A673 (cell line): ENCODE measurements around the gene C16orf86. TPM values are rescaled to one million over a fixed set of nuclear protein-coding genes. Genes with fewer than 3 reads are reported as not detected.

ENCODE experiments used
- BruUV-seq: library from RNA; stranded (reverse); fragments of 400-500 nt; replicated peaks from 2 replicates; lab custom pipeline; 2021; lab: Mats Ljungman, UMichigan
- CTCF ChIA-PET: fragments of 300-600 bp; sonication (Branson Sonifier 250); formaldehyde crosslinking; loops from one replicate; lab custom pipeline; 2022; ENCODE audit warnings: antibody characterized with exemption; lab: Charles Lee
- POLR2A ChIA-PET: fragments of 300-600 bp; sonication (Branson Sonifier 250); formaldehyde crosslinking; loops from one replicate; lab custom pipeline; 2022; ENCODE audit warnings: antibody characterized with exemption; ENCODE audit not compliant: low non-redundant PET; lab: Charles Lee
- DNase-seq: peaks from one replicate; pipeline ENCODE4 v3.0.0-alpha.2; 2015; ENCODE audit warnings: low spot score
- H3K27ac ChIP-seq: fragments of 200-600 bp; sonication (generic); 2 replicates; pipeline ENCODE4 v1.5.1; 2016; ENCODE audit warnings: mixed run types, low read depth, mild to moderate bottlenecking, mixed read lengths, antibody characterized with exemption, low read length; ENCODE audit not compliant: poor library complexity, severe bottlenecking
- H3K27me3 ChIP-seq: fragments of 200-600 bp; sonication (generic); replicated peaks from 2 replicates; pipeline ENCODE4 v1.6.1; 2017; ENCODE audit warnings: mixed run types, low read depth, mild to moderate bottlenecking, mixed read lengths, antibody characterized with exemption, low read length; ENCODE audit not compliant: insufficient read depth, poor library complexity
- H3K36me3 ChIP-seq: fragments of 200-600 bp; sonication (generic); 2 replicates; pipeline ENCODE4 v1.6.1; 2016; ENCODE audit warnings: mixed run types, mild to moderate bottlenecking, mixed read lengths, antibody characterized with exemption, low read length; ENCODE audit not compliant: insufficient read depth, poor library complexity, severe bottlenecking
- H3K4me1 ChIP-seq: fragments of 200-600 bp; sonication (generic); 2 replicates; pipeline ENCODE4 v1.6.1; 2017; ENCODE audit warnings: mixed run types, mild to moderate bottlenecking, mixed read lengths, antibody characterized with exemption, low read length; ENCODE audit not compliant: insufficient read depth, poor library complexity, severe bottlenecking
- H3K4me3 ChIP-seq: fragments of 200-600 bp; sonication (generic); 2 replicates; pipeline ENCODE4 v1.5.1; 2016; ENCODE audit warnings: low read depth, mixed run types, mild to moderate bottlenecking, mixed read lengths, low read length; ENCODE audit not compliant: poor library complexity, severe bottlenecking
- H3K9me3 ChIP-seq: fragments of 200-600 bp; sonication (generic); 2 replicates; pipeline ENCODE4 v1.6.1; 2016; ENCODE audit warnings: mixed run types, low read depth, mild to moderate bottlenecking, mixed read lengths, antibody characterized with exemption, low read length; ENCODE audit not compliant: poor library complexity, severe bottlenecking
- EZH2 ChIP-seq: fragments of 200-600 bp; sonication (generic); IDR thresholded peaks from 2 replicates; pipeline ENCODE4 v1.6.1; 2017; ENCODE audit warnings: borderline replicate concordance, low read depth, mild to moderate bottlenecking, mixed read lengths, antibody characterized with exemption, low read length; ENCODE audit not compliant: poor library complexity, severe bottlenecking
- intact Hi-C: fragments of 100-400 bp; cut with micrococcal nuclease; formaldehyde crosslinking; loops from one replicate; pipeline ENCODE4 v1.10.0; 2022; ENCODE audit not compliant: unreplicated experiment
- total RNA-seq: library from RNA; stranded (reverse); gene quantifications from 2 replicates; pipeline ENCODE4 v1.2.3, GENCODE V29; 2021
- TF ChIP-seq, protein P1 (sequence below): fragments of 300-800, 200-600 bp; sonication (generic); conservative IDR thresholded peaks from 2 replicates; pipeline ENCODE4 v1.5.1; 2017; ENCODE audit warnings: low read depth, mild to moderate bottlenecking, antibody characterized with exemption, low read length, moderate library complexity, mixed read lengths

C16orf86 gene
- total RNA-seq, 1 experiment from 2014 or later: not detected

DNA sequence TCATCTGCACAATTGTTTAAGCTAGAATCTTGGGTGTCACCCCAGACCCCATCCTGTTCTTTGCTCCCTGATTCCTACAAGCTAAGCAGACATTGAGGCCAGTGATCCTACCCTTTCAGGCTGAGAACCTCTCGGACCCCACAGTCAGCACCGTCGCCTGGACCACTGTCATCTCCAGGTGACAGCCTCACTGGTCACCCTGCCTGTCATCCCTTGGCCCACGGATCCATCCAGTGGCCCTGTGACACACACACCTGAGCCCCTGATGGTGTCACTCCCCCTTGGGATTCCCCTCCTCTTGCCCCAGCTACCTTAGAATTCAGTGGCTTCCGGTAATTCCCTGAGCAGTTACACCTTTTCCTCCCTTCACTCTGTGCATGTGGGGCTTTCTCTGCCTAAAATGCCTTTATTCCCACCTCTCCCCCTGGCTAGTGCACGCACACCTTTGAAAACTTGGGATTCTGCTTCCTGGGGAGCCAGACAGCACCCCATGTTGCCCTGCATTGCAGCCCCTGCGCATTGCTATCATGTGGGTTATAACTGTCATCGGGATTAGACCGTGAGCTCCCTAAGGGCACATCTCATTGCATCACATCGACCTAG is 3.0 kb downstream of the C16orf86 start:
- no peaks in the 10 kb centered on the region for H3K36me3 ChIP-seq
- BruUV-seq: no TSS peak
- no peak for TF ChIP-seq EZH2
- TF ChIP-seq, protein P1, sequence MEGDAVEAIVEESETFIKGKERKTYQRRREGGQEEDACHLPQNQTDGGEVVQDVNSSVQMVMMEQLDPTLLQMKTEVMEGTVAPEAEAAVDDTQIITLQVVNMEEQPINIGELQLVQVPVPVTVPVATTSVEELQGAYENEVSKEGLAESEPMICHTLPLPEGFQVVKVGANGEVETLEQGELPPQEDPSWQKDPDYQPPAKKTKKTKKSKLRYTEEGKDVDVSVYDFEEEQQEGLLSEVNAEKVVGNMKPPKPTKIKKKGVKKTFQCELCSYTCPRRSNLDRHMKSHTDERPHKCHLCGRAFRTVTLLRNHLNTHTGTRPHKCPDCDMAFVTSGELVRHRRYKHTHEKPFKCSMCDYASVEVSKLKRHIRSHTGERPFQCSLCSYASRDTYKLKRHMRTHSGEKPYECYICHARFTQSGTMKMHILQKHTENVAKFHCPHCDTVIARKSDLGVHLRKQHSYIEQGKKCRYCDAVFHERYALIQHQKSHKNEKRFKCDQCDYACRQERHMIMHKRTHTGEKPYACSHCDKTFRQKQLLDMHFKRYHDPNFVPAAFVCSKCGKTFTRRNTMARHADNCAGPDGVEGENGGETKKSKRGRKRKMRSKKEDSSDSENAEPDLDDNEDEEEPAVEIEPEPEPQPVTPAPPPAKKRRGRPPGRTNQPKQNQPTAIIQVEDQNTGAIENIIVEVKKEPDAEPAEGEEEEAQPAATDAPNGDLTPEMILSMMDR: no peak
- peaks cover 28% of the 10 kb centered on the region for H3K4me1 ChIP-seq
- no peak overlapping the region for H3K4me3 ChIP-seq
- ChIA-PET CTCF (interaction anchor here (3.8 kb wide), 1 partner anchor 123 kb away, joined by 19 read pairs; no protein-coding TSS in a partner anchor), POLR2A (interaction anchor here (0.6 kb wide), 1 partner anchor 117 kb away, joined by 7 read pairs; no protein-coding TSS in a partner anchor)
- no peaks in the 10 kb centered on the region for H3K9me3 ChIP-seq
- no peak for DNase-seq
- H3K27ac ChIP-seq: no peak overlapping the region
- intact Hi-C loops: loop anchor here (5.0 kb wide), 2 partner anchors 107 to 138 kb away; partner anchors contain the start of genes CTCF, RANBP10 and TSNAXIP1
- H3K27me3 ChIP-seq: no peaks in the 10 kb centered on the region

DNA sequence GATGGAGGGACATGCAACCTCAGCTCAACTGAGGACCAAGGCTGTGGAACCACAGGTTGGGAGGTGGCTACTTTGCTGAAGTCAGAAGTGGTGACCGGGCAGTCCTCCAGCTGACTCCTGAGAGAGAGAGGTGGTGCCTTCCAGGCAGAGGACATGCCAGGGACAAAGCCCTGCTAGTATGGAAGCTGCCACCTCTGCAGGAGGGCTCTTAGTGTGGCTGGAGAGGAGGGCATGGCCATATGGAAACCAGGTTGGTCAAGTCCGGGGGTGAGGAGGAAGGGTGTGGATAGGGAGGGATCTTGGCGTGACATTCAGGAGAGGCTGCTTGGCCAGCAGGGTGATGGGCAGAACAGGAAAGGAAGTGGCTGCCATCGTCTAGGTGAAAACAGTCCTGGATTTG is 5.7 kb downstream of the C16orf86 start:
- CTCF ChIA-PET: interaction anchor here (0.5 to 1.8 kb wide), 6 partner anchors 9 to 1646 kb away, joined by 3 to 14 read pairs (median 6); partner anchors contain the start of genes ACD and PARD6A
- intact Hi-C loops: loop anchor here (5.0 kb wide), 1 partner anchor 135 kb away; the partner anchor contains the start of genes RANBP10 and TSNAXIP1
- Histone ChIP-seq H3K4me1 (peaks cover 23% of the 10 kb centered on the region), H3K27me3 (no peaks in the 10 kb centered on the region), H3K36me3 (no peaks in the 10 kb centered on the region), H3K27ac (no peak overlapping the region), H3K4me3 (no peak overlapping the region), H3K9me3 (no peaks in the 10 kb centered on the region)
- BruUV-seq: no TSS peak
- no peak for DNase-seq
- POLR2A ChIA-PET: no interaction called here
- TF ChIP-seq EZH2: no peak
- TF ChIP-seq, protein P1: no peak

DNA sequence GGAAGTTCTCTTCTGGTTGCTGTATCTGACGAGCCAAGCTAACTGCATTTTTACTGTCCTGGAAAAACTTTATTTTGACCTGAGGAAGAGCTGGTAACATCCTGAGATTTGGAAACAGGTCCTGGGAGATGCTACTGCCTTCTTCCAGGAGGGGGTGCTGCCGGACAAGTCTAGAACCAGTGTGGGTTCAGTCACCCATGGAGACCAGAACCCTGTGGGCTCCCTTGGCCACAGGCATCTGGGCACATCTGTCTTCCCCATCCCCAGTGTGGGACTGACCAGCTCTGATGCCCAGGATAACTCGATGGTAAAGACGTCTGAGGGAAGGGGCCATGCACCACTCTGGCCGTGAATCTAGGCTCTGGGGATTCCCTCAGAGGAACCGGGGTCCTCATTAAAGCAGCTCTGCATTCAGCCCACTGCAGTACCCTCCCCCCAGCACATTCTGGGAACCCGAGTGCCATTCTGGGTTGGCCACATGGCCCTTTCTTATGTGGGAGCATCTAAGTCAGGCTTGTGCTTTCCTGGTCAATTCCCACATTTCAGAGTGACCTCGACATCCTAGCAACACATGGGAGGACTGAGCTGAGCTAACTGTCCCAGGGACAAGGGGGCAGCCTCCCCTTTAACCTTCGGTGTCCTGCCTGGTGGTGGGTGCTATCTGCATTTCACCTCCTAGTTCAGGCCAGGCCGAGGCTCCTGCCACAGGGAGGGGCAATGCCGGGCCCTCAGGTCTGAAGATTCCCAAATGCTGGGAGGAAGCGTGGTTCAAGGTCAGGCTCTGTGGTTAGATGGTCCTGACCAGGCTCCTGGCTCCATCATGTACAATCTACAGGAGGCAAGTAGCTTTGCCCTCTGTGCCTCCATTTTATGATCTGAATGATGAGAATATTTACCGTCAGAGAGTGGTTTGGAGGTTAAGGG is 6.4 kb downstream of the C16orf86 start:
- intact Hi-C loops: loop anchor here (1.0 to 5.0 kb wide), 2 partner anchors 134 to 255 kb away; partner anchors contain the start of genes RANBP10 and TSNAXIP1
- Histone ChIP-seq H3K27me3 (no peaks in the 10 kb centered on the region), H3K9me3 (no peaks in the 10 kb centered on the region), H3K4me1 (peaks cover 19% of the 10 kb centered on the region), H3K27ac (peak overlapping the region; percentile 79), H3K36me3 (no peaks in the 10 kb centered on the region), H3K4me3 (no peak overlapping the region)
- ChIA-PET POLR2A (no interaction called here), CTCF (interaction anchor here (0.5 to 1.8 kb wide), 7 partner anchors 10 to 1645 kb away, joined by 3 to 14 read pairs (median 4); partner anchors contain the start of genes ACD and PARD6A)
- no TSS peak for BruUV-seq
- TF ChIP-seq, protein P1: peak; percentile 84
- no peak for TF ChIP-seq EZH2
- DNase-seq: peak; percentile 78
